Endothelial cell of umbilical vein (primary cell): Measurements from ENCODE around the gene FKBP2.

Experiments used
- EZH2 ChIP-seq: IDR thresholded peaks from 2 replicates; pipeline ENCODE4 v1.6.1; 2012; ENCODE audit warnings: borderline replicate concordance, low read depth, mild to moderate bottlenecking, moderate library complexity, low read length, inconsistent platforms; ENCODE audit not compliant: severe bottlenecking
- FOS ChIP-seq: IDR thresholded peaks from 2 replicates; pipeline ENCODE4 v1.6.1; 2011; ENCODE audit warnings: mild to moderate bottlenecking, low read length, moderate library complexity, borderline replicate concordance; ENCODE audit not compliant: insufficient read depth
- MAX ChIP-seq: IDR thresholded peaks from 2 replicates; pipeline ENCODE4 v1.6.1; 2011; ENCODE audit not compliant: insufficient read depth, insufficient read length
- MYC ChIP-seq: IDR thresholded peaks from one replicate; pipeline ENCODE4 v1.6.1; 2011; ENCODE audit warnings: mild to moderate bottlenecking, low read depth, low read length
- POLR2A ChIP-seq: IDR thresholded peaks from 2 replicates; pipeline ENCODE4 v1.6.1; 2012; ENCODE audit warnings: low read depth, mild to moderate bottlenecking, control low read depth, low read length
- POLR2AphosphoS5 ChIP-seq: IDR thresholded peaks from 2 replicates; pipeline ENCODE4 v1.6.1; 2012; ENCODE audit warnings: low read depth, mild to moderate bottlenecking, control low read depth, low read length, moderate library complexity; ENCODE audit not compliant: insufficient read depth
- TF ChIP-seq, protein P1 (sequence below), 2 donors: IDR thresholded peaks; 1 replicate in 1 of 2; 2 replicates in 1 of 2; pipeline ENCODE4 v1.5.1; 2011; ENCODE audit warnings: low read length in 2 of 2, mild to moderate bottlenecking in 2 of 2, moderate library complexity in 2 of 2, control low read depth in 1 of 2, inconsistent platforms in 1 of 2, low read depth in 1 of 2; ENCODE audit not compliant: insufficient read depth in 1 of 2; ENCODE audit errors: extremely low read depth in 1 of 2

DNA sequence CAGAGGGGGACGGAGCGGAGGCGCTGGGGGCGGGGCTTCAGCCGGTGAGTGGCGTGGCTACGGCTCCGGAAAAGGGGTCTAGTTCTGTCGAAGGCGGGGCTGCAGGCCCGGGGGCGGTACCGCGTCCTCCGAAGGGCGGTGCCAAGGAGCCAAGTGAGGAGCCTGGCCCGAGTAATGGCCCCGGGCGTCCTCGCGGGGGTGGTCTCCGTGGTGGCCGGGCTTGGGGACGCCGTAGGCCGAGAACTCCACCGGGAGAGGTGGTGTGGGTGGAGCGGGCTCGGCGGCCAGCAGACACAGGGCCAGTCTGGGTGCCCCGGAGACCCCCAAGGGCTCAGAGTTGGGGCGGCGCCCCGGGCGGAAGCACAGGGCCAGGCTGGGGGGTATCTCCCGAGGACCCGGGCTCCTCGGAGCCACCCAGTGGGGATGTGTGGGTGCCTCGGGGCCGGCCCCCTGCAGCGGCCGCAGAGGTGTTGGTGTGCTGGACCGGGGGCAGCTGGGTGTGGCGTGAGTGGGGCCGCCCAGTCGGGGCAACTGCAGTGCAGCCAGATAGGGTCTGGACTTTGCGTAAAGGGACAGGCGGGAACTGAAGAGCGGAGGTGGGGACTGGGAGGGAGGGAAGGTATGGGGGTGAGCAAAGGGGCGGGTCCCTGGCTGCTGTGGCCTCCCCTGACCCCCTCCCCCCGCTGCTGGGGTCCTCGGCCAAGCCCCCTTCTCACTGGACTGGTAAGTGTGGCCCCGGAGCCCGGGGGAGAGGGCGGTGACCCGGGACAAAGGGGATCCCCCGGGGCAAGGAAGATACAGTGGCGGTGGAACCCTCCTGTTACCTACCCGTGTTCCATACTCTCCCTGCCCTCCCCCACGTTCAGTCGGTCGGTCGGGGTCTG lies 838 bp downstream of the FKBP2 start:
- TF ChIP-seq, protein P1, sequence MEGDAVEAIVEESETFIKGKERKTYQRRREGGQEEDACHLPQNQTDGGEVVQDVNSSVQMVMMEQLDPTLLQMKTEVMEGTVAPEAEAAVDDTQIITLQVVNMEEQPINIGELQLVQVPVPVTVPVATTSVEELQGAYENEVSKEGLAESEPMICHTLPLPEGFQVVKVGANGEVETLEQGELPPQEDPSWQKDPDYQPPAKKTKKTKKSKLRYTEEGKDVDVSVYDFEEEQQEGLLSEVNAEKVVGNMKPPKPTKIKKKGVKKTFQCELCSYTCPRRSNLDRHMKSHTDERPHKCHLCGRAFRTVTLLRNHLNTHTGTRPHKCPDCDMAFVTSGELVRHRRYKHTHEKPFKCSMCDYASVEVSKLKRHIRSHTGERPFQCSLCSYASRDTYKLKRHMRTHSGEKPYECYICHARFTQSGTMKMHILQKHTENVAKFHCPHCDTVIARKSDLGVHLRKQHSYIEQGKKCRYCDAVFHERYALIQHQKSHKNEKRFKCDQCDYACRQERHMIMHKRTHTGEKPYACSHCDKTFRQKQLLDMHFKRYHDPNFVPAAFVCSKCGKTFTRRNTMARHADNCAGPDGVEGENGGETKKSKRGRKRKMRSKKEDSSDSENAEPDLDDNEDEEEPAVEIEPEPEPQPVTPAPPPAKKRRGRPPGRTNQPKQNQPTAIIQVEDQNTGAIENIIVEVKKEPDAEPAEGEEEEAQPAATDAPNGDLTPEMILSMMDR (IDR thresholded peaks at IDR 0.05; ENCODE audit: extremely low read depth in 1 of 2, insufficient read depth in 1 of 2, low read depth in 1 of 2, low read length in 2 of 2) = no peak
- TF ChIP-seq POLR2A = peak; percentile 52
- TF ChIP-seq FOS = no peak
- peak; percentile 5 for TF ChIP-seq MAX
- TF ChIP-seq POLR2AphosphoS5 = peak; percentile 79
- TF ChIP-seq MYC = no peak
- no peak for TF ChIP-seq EZH2
